CD14-positive monocyte (primary cell): ENCODE measurements around the gene MAP6D1. TPM values are rescaled to one million over a fixed set of nuclear protein-coding genes. Genes with fewer than 3 reads are reported as not detected.
A peak's percentile ranks its signal among the peaks of the same experiment; 100 is the strongest.
"Not testable (repeated sequence)": the region's sequence is repeated elsewhere in the genome, so short reads cannot be mapped to it uniquely, and the experiment has no call there.

ENCODE experiments used
- DNase-seq, 3 donors: peaks; one replicate each; pipeline ENCODE4 v3.0.0-alpha.2; 2011 to 2022
- H2AFZ ChIP-seq: 2 replicates; pipeline ENCODE4 v1.6.0; 2012; ENCODE audit warnings: mild to moderate bottlenecking, low read depth, low read length, inconsistent platforms; ENCODE audit not compliant: insufficient read depth, poor library complexity, severe bottlenecking
- H3K27ac ChIP-seq, 2 donors: 1 replicate in 1 of 2; 2 replicates in 1 of 2; pipeline ENCODE4 v1.5.1; 2012 to 2013; ENCODE audit warnings: low read length in 2 of 2, control low read depth in 1 of 2, inconsistent platforms in 1 of 2, low read depth in 1 of 2, mild to moderate bottlenecking in 1 of 2
- H3K27me3 ChIP-seq, 2 donors: one replicate each; pipeline versions ENCODE4 v1.6.0 to v1.6.1; 2011 to 2013; ENCODE audit warnings: low read length in 2 of 2; ENCODE audit not compliant: control insufficient read depth in 2 of 2, insufficient read depth in 2 of 2
- H3K36me3 ChIP-seq, 2 donors: replicated peaks in 1 of 2; 1 replicate in 1 of 2; 2 replicates in 1 of 2; pipeline versions ENCODE4 v1.5.1 to v1.6.1; 2012 to 2013; ENCODE audit warnings: low read length in 2 of 2, control low read depth in 1 of 2, inconsistent platforms in 1 of 2, mild to moderate bottlenecking in 1 of 2; ENCODE audit not compliant: insufficient read depth in 2 of 2, control insufficient read depth in 1 of 2
- H3K4me1 ChIP-seq, 2 donors: 1 replicate in 1 of 2; 2 replicates in 1 of 2; pipeline versions ENCODE4 v1.5.1 to v1.6.1; 2012 to 2013; ENCODE audit warnings: low read length in 2 of 2, control low read depth in 1 of 2, inconsistent platforms in 1 of 2, mild to moderate bottlenecking in 1 of 2, moderate library complexity in 1 of 2; ENCODE audit not compliant: insufficient read depth in 2 of 2, control insufficient read depth in 1 of 2
- H3K4me2 ChIP-seq: replicated peaks from 2 replicates; pipeline ENCODE3; 2012; ENCODE audit warnings: low read length, moderate library complexity, mild to moderate bottlenecking; ENCODE audit not compliant: poor library complexity, severe bottlenecking; ENCODE audit errors: extremely low read depth
- H3K4me3 ChIP-seq, 3 experiments: fragments of 200-600 bp in 1 of 3; sonication (generic) in 1 of 3; replicated peaks in 1 of 3; 1 replicate in 2 of 3; 2 replicates in 1 of 3; pipeline ENCODE4 v1.5.1; 2011 to 2013; ENCODE audit warnings: low read length in 3 of 3, mild to moderate bottlenecking in 3 of 3, control low read depth in 2 of 3, low read depth in 2 of 3, inconsistent platforms in 1 of 3, moderate library complexity in 1 of 3
- H3K79me2 ChIP-seq: 2 replicates; pipeline ENCODE4 v1.6.0; 2012; ENCODE audit warnings: mild to moderate bottlenecking, control low read depth, inconsistent platforms, low read length, moderate library complexity; ENCODE audit not compliant: insufficient read depth
- H3K9ac ChIP-seq: 2 replicates; pipeline ENCODE4 v1.6.0; 2017; ENCODE audit warnings: low read length, mild to moderate bottlenecking; ENCODE audit not compliant: insufficient read depth, poor library complexity, severe bottlenecking
- H3K9me3 ChIP-seq, 2 donors: replicated peaks in 1 of 2; 1 replicate in 1 of 2; 2 replicates in 1 of 2; pipeline versions ENCODE4 v1.5.1 to v1.6.1; 2012 to 2013; ENCODE audit warnings: low read length in 2 of 2, control low read depth in 1 of 2; ENCODE audit not compliant: control insufficient read depth in 1 of 2, insufficient read depth in 1 of 2
- H4K20me1 ChIP-seq: 2 replicates; pipeline ENCODE4 v1.6.0; 2012; ENCODE audit warnings: mild to moderate bottlenecking, low read length, control low read depth, moderate library complexity; ENCODE audit not compliant: insufficient read depth
- H3K27ac Mint-ChIP-seq, 7 donors: one replicate each; pipeline ENCODE4 v1.8.0; 2020; ENCODE audit warnings: mild to moderate bottlenecking in 7 of 7, mixed read lengths in 7 of 7, moderate library complexity in 6 of 7, inconsistent platforms in 2 of 7
- H3K27me3 Mint-ChIP-seq, 3 donors: one replicate each; pipeline ENCODE4 v1.8.0; 2021 to 2022; ENCODE audit warnings: low read depth in 3 of 3, mild to moderate bottlenecking in 3 of 3, mixed read lengths in 3 of 3, moderate library complexity in 3 of 3, inconsistent platforms in 1 of 3
- H3K36me3 Mint-ChIP-seq, 2 donors: one replicate each; pipeline ENCODE4 v1.8.0; 2020; ENCODE audit warnings: mixed read lengths in 2 of 2, inconsistent platforms in 1 of 2, mild to moderate bottlenecking in 1 of 2
- H3K4me1 Mint-ChIP-seq: one replicate; pipeline ENCODE4 v1.8.0; 2020; ENCODE audit warnings: mild to moderate bottlenecking, mixed read lengths
- H3K4me3 Mint-ChIP-seq, 2 donors: one replicate each; pipeline ENCODE4 v1.8.0; 2020; ENCODE audit warnings: mild to moderate bottlenecking in 2 of 2, mixed read lengths in 2 of 2, moderate library complexity in 1 of 2
- H3K9me3 Mint-ChIP-seq, 7 donors: one replicate each; pipeline ENCODE4 v1.8.0; 2020 to 2022; ENCODE audit warnings: mixed read lengths in 7 of 7, mild to moderate bottlenecking in 6 of 7, moderate library complexity in 6 of 7, inconsistent platforms in 2 of 7
- CTCF ChIP-seq: fragments of 200-600 bp; IDR thresholded peaks from one replicate; pipeline ENCODE4 v1.8.0; 2022; ENCODE audit warnings: antibody characterized with exemption, mild to moderate bottlenecking
- WGBS: methylation state at CpG from one replicate; pipeline ENCODE4 v1.1.5; 2013; ENCODE audit warnings: missing lambda C conversion rate; ENCODE audit not compliant: insufficient coverage; 5-methylcytosine and 5-hydroxymethylcytosine counted together
- intact Hi-C, 2 donors: fragments of 100-400 bp; cut with micrococcal nuclease; formaldehyde crosslinking; loops; one replicate each; pipeline versions ENCODE4 v1.15.0 to v1.15.1; 2023
- polyA plus RNA-seq, 3 donors: library from polyadenylated mRNA; depleted of rRNA in 1 of 3; unstranded in 2 of 3; stranded (reverse) in 1 of 3; fragments of 300-500 nt in 2 of 3; fragments of >200 nt in 1 of 3; fragmentation: Illumina TruSeq in 2 of 3; gene quantifications; 1 replicate in 2 of 3; 2 replicates in 1 of 3; pipeline ENCODE4 v1.2.3, GENCODE V29; 2012 to 2021

Gene MAP6D1
- polyA plus RNA-seq, 3 donors: 0.18 to 0.35 TPM; not detected in 1

GRCh38 chr3:183779896-183780465 is 45.4 kb downstream of the MAP6D1 start:
- H2AFZ ChIP-seq: no peak overlapping the region
- H3K27ac Mint-ChIP-seq: peak overlapping the region; percentile 31 to 91 (median 86)
- peaks cover 31 to 44% of the 10 kb centered on the region in 2 donors for H3K36me3 Mint-ChIP-seq
- H4K20me1 ChIP-seq: no peaks in the 10 kb centered on the region
- peak overlapping the region in 2 of 3 experiments; percentile 17 to 61 for H3K4me3 ChIP-seq
- H3K27me3 Mint-ChIP-seq: no peaks in the 10 kb centered on the region
- TF ChIP-seq CTCF: no peak
- H3K9me3 ChIP-seq: no peaks in the 10 kb centered on the region
- WGBS: 7% methylated on average over 2 of the region's 14 CpGs
- intact Hi-C loops: loop anchor here (5.0 to 10.0 kb wide), 2 partner anchors 95 to 97 kb away; no protein-coding TSS in a partner anchor
- peak; percentile 44 to 55 (median 54) for DNase-seq
- peak overlapping the region; percentile 59 to 68 for H3K27ac ChIP-seq
- peaks cover 0 to 2% (median 0%) of the 10 kb centered on the region in 7 donors for H3K9me3 Mint-ChIP-seq
- no peak overlapping the region for H3K9ac ChIP-seq
- H3K27me3 ChIP-seq: no peaks in the 10 kb centered on the region
- peaks cover 71 to 84% of the 10 kb centered on the region in 2 donors for H3K4me1 ChIP-seq
- H3K4me2 ChIP-seq: peak overlapping the region; percentile 63
- H3K36me3 ChIP-seq: peaks cover 14 to 21% of the 10 kb centered on the region in 2 donors
- H3K79me2 ChIP-seq: peaks cover 19% of the 10 kb centered on the region
- peak overlapping the region; percentile 37 to 67 for H3K4me3 Mint-ChIP-seq
- peaks cover 70% of the 10 kb centered on the region for H3K4me1 Mint-ChIP-seq

GRCh38 chr3:183777016-183777618 is 48.3 kb downstream of the MAP6D1 start:
- peaks cover 45% of the 10 kb centered on the region for H3K4me1 Mint-ChIP-seq
- no CpG with 5 or more reads among the region's 4 CpGs for WGBS
- peaks cover 25 to 49% of the 10 kb centered on the region in 2 donors for H3K36me3 ChIP-seq

GRCh38 chr3:183776451-183776850 is 48.9 kb downstream of the MAP6D1 start:
- Histone ChIP-seq H3K4me1 (peaks cover 44 to 50% of the 10 kb centered on the region in 2 donors), H3K27ac (peak overlapping the region; percentile 52 to 68), H3K4me3 (peak overlapping the region in 1 of 3 experiments; percentile 54), H3K4me2 (peak overlapping the region; percentile 25), H3K36me3 (peaks cover 22 to 54% of the 10 kb centered on the region in 2 donors)
- H3K9me3 ChIP-seq, H2AFZ ChIP-seq, intact Hi-C loops, H3K27me3 Mint-ChIP-seq, H3K79me2 ChIP-seq, H3K9ac ChIP-seq, H3K9me3 Mint-ChIP-seq, H3K27me3 ChIP-seq, H4K20me1 ChIP-seq: not testable (repeated sequence)
- peaks cover 46 to 65% of the 10 kb centered on the region in 2 donors for H3K36me3 Mint-ChIP-seq
- H3K4me3 Mint-ChIP-seq: peak overlapping the region in 1 of 2 donors; percentile 68
- WGBS: 0% methylated on average over 2 of the region's 5 CpGs
- H3K27ac Mint-ChIP-seq: peak overlapping the region; percentile 79 to 93 (median 85)
- peaks cover 43% of the 10 kb centered on the region for H3K4me1 Mint-ChIP-seq
- DNase-seq: peak; percentile 9 to 52 (median 22)

More at GRCh38 chr3:183777016-183777618, 48.3 kb downstream of the MAP6D1 start:
- H3K27me3 ChIP-seq: no peaks in the 10 kb centered on the region
- H3K9ac ChIP-seq: no peak overlapping the region
- peaks cover 14% of the 10 kb centered on the region for H3K79me2 ChIP-seq
- Mint-ChIP-seq H3K36me3 (peaks cover 48 to 64% of the 10 kb centered on the region in 2 donors), H3K27ac (peak overlapping the region in 4 of 7 donors; percentile 82 to 93 (median 90)), H3K27me3 (no peaks in the 10 kb centered on the region), H3K4me3 (no peak overlapping the region), H3K9me3 (peaks cover 0 to 2% (median 0%) of the 10 kb centered on the region in 7 donors)
- intact Hi-C loops: no loop called here
- H3K4me2 ChIP-seq: peak overlapping the region; percentile 25
- H3K9me3 ChIP-seq: no peaks in the 10 kb centered on the region
- no peak overlapping the region for H2AFZ ChIP-seq
- H3K4me3 ChIP-seq: peak overlapping the region in 1 of 3 experiments; percentile 54
- no peak for DNase-seq
- peaks cover 46 to 56% of the 10 kb centered on the region in 2 donors for H3K4me1 ChIP-seq
- H3K27ac ChIP-seq: peak overlapping the region; percentile 52 to 68
- no peaks in the 10 kb centered on the region for H4K20me1 ChIP-seq
- no peak for TF ChIP-seq CTCF
